Ovary (tissue), 3 donors: ENCODE data around the gene CCDC157.

Experiments used
- EP300 ChIP-seq: sonication (generic); formaldehyde crosslinking; IDR thresholded peaks from one replicate; pipeline ENCODE4 v1.6.1; 2017; ENCODE audit warnings: antibody characterized with exemption
- POLR2A ChIP-seq: fragments of 450-650 bp; IDR thresholded peaks from one replicate; pipeline ENCODE4 v1.6.1; 2017; ENCODE audit warnings: antibody characterized with exemption, mild to moderate bottlenecking, moderate library complexity
- TF ChIP-seq, protein P1 (sequence below), 3 donors: fragments of 450-650 bp in 2 of 3; fragments of 200-600 bp in 1 of 3; IDR thresholded peaks; one replicate each; pipeline versions ENCODE4 v1.5.1 to v1.8.0; 2016 to 2022; ENCODE audit warnings: antibody characterized with exemption in 3 of 3, mild to moderate bottlenecking in 1 of 3
- donor health status: DM: no; HTN: no; CAD: no.

DNA sequence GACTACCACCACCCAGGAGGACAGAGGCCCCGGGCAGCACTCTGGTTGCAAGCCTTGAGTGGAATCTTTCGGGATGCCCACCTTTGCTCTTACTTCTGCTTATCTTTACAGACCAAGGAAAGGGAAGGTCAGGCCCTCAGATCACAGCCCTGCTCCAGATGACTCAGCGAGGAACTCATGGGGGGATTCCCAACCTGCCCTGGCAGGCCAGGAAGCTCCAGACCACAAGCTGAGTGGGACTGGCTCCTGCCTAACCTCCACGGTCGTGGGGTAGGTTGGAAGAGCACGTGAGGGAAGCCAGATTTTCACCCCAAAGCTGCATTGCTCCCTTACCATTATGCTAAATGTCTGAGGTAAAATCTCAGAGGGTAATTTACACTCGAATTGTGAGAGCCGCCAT lies 41.9 kb upstream of the CCDC157 start:
- TF ChIP-seq POLR2A (no peak), EP300 (no peak)
- TF ChIP-seq, protein P1, sequence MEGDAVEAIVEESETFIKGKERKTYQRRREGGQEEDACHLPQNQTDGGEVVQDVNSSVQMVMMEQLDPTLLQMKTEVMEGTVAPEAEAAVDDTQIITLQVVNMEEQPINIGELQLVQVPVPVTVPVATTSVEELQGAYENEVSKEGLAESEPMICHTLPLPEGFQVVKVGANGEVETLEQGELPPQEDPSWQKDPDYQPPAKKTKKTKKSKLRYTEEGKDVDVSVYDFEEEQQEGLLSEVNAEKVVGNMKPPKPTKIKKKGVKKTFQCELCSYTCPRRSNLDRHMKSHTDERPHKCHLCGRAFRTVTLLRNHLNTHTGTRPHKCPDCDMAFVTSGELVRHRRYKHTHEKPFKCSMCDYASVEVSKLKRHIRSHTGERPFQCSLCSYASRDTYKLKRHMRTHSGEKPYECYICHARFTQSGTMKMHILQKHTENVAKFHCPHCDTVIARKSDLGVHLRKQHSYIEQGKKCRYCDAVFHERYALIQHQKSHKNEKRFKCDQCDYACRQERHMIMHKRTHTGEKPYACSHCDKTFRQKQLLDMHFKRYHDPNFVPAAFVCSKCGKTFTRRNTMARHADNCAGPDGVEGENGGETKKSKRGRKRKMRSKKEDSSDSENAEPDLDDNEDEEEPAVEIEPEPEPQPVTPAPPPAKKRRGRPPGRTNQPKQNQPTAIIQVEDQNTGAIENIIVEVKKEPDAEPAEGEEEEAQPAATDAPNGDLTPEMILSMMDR (IDR thresholded peaks at IDR 0.05), result no peak
